ENCODE results near the gene SELENOP.
"Not testable (repeated sequence)": the region's sequence is repeated elsewhere in the genome, so short reads cannot be mapped to it uniquely, and the experiment has no call there.

SELENOP gene

GRCh38 chr5:42811591-42812446 lies at the start of gene SELENOP:
Gene SELENOP (minus strand): TSS chr5:42811892. CDS start chr5:42808353, 3,539 bp downstream.
- no peak for DNase-seq

DNA sequence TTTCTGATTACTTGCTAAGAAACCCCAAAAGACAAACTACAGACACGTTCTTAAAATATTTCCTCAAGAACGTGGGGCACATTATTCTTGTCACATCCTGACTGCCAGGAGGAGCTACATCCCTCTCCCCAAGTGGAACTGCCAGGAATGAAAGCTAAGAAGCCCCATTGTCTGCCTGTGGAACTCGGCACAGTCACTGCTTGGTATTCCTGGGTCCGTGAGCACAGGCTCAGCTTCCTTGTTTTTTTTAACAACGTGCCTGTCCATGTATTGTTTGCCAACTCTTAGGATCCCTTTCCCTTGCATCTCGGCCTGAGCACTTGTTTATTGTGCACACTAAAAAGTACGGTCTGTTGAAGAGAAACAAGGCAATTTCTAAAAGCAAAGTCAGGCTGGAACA lies 47.0 kb upstream of the SELENOP start:
- DNase-seq, result no peak

DNA sequence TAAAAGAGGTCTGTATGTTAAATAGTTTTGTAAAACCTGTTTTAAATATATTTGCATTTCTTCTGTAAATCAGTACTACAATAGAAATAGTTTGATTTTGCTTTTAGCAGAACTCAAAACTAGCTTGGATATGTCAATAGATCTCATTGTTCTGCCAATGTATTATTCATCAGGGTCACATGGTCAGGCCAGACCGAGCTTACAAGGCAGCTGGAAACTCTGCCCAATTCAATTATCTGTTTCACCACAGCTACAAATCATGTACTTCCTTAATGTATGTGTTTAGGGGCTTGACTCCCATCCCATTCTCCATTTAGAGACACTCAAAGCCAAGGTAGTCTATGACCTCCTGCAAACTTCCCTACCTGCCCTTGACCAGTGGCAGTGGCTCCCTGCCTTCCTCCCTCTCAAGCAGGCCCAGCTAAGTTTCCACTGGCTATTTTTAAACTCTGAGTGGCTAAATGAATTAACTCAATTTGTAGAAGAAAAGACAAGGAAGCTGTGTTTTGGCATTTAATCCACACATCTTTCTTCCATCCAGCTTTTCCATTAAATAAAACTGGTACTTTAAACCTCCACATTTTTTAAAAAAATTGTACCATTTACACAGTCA lies 46.4 kb upstream of the SELENOP start:
- DNase-seq, result no peak

GRCh38 chr5:42855811-42856210 lies 44.1 kb upstream of the SELENOP start:
- DNase-seq, result no peak

- DNase-seq, result no peak
Measured at GRCh38 chr5:42855386-42855785, 43.7 kb upstream of the SELENOP start.

DNA sequence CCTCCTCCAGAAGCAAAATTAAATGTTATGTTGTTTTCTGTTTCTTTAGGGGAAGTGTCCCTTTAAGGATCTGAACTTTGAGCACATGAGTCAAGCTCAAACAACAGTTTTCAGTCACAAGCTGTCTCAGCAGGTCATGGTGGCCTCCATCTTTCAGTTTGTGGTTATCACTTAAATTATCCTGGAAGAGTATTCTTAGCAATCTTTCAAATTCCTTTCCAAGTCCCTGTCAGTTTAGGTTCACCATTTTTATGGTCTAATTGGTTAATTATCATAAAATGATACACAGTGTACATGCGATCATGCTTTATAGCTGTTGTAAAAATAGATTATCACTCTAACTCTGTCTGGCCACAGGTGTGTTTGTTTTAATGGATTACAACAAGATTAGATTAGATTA lies 43.1 kb upstream of the SELENOP start:
- DNase-seq, result no peak

DNA sequence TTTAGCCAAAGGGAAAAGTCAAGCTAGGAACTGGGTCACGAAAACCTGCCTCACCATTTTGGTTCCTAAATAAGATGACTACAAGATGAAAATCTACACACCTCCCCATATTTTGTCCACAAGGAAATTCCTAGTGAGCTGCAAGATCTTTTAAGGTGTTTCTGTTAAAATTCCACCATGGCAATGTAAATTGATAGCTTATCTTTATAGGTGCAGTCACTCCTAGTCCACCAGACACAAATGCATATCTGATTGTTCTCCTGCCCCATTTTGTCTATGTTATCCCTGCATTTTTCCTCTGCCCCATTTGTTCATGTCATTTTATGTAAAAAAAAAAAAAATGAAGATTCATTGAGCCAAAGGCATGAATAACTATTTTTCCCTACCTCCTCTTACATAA lies 41.1 kb upstream of the SELENOP start:
- no peak for DNase-seq

GRCh38 chr5:42851481-42851880 lies 39.8 kb upstream of the SELENOP start:
- DNase-seq, result no peak

DNA sequence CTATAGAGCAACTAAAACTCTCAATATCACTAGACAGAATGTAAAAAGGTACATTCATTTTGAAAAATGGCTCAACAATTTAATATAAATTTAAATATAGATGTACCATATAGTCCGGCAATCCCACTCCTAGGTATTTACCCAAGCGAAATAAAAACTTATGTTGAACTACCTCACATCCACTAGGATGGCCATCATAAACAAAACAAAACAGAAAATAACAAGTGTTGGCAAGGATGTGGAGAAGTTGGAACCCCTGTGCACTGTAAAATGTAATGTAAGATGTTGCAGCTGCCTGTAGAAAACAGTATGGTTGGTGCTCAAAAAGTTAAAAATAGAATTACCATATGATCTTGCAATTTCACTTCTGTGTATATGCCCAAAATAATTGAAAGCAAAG lies 36.9 kb upstream of the SELENOP start:
- DNase-seq, result no peak

DNA sequence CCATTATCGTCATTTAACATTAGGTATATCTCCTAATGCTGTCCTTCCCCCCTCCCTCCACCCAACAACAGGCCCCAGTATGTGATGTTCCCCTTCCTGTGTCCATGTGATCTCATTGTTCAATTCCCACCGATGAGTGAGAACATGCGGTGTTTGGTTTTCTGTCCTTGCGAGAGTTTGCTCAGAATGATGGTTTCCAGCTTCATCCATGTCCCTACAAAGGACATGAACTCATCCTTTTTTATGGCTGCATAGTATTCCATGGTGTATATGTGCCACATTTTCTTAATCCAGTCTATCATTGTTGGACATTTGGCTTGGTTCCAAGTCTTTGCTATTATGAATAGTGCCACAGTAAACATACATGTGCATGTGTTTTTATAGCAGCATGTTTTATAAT lies 32.7 kb upstream of the SELENOP start:
- not testable (repeated sequence) for DNase-seq

DNA sequence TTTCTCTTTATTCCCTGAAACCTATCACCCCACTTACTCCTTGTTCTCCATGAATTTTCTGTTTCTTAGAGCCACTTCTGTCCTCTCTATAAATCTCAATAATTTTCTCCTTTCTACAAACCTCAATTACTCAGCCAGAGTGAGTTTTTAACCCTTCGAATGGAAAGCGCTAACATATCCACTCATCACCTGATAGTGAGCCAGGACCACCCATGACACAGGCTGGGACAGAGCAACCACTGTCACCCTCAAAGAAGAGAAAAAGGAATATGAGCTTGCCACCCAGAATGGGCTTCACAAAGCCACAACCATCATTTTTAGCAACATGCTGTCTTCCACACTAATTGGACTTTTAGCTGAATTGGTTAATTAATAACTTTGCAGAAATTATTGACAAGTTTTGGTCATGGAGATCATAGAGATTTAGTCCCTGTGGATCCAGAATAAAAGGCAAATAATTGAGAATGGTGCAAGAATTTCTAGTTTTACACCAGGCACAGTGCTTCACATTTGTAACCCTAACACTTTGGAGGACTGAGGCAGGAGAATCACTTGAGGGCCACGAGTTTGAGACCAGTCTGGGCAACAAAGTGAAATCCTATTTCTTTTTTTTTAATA lies 32.1 kb upstream of the SELENOP start:
- no peak for DNase-seq

- no peak for DNase-seq
Measured at GRCh38 chr5:42842921-42843641, 31.4 kb upstream of the SELENOP start.

DNA sequence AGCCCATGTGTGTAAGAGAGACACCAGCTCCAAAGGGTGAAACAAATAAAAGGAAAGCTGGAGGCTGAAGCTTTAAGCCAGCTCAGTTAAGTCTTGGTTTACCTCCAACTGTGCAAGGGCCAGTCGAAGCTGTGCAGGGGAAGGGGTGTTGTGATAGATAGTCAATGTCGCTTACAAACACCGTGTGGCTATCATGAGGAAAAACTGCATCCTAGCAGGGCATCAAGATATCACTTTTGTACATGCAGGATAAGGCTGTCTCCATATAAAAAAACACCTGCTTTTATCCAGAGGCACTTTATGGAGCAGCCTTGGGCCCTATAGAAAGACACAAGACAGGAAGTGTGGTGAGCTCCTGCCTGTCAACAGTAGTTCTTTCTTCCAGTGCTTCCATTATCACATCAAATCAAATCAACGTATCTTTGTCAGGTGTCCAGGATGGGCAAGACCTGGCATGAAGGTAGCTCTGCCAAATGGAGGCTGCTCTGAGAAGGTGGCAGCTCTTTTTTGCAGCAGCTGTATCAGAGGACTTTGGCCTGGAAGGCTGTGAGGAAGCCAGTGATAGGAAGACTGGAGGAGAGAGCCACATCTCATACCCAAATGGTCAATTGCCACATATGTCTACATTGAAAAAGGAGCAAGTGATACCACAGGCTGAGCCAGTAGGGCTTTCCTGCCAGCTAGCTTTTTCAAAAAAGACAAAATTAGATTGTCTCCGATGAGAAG lies 29.3 kb upstream of the SELENOP start:
- no peak for DNase-seq

DNA sequence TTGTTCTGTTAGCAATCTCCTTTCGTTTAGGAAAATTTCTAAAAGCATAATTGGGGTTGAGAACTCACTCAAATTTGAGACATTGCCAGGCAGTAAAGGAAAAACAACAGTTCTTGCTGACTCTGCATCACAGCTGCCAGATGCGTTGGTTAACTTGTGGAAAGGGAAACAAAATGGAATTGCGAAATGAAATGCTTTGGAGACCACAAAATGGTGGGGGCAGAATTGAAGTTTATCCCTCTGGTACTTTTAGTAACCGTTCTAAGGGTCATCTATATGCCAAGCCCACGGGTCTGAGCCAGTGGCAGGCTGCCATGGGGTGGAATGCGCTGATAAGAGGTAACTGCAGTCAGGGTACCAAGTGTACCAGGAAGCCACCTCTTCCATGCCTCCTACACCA lies 28.6 kb upstream of the SELENOP start:
- DNase-seq, result no peak

- no peak for DNase-seq
Measured at GRCh38 chr5:42839196-42839595, 27.5 kb upstream of the SELENOP start.

- DNase-seq, result no peak
Measured at GRCh38 chr5:42837601-42838000, 25.9 kb upstream of the SELENOP start.

- DNase-seq, result no peak
Measured at GRCh38 chr5:42836070-42836769, 24.5 kb upstream of the SELENOP start.

GRCh38 chr5:42832060-42832459 lies 20.4 kb upstream of the SELENOP start:
- no peak for DNase-seq

- no peak for DNase-seq
Measured at GRCh38 chr5:42830924-42831323, 19.2 kb upstream of the SELENOP start.

DNA sequence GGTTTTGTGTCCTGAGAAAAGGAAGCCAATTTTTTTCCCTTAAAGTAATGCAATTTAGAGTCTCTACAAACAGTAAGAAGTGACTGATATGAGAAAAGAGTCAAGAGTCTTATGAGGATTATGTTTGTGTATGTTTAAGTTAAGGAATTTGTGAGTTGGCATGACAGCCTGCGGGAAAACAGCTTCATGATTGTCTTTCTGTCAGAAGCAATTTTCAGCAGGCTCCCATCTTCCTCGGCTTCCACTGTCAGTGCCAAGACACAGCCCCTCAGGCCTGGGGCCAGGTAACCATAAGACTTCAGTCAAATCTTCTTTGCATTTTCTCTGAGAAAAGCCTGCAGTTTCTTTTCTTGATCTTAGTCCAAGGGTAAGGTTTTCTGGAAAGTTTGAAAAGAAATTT lies 17.0 kb upstream of the SELENOP start:
- no peak for DNase-seq

DNA sequence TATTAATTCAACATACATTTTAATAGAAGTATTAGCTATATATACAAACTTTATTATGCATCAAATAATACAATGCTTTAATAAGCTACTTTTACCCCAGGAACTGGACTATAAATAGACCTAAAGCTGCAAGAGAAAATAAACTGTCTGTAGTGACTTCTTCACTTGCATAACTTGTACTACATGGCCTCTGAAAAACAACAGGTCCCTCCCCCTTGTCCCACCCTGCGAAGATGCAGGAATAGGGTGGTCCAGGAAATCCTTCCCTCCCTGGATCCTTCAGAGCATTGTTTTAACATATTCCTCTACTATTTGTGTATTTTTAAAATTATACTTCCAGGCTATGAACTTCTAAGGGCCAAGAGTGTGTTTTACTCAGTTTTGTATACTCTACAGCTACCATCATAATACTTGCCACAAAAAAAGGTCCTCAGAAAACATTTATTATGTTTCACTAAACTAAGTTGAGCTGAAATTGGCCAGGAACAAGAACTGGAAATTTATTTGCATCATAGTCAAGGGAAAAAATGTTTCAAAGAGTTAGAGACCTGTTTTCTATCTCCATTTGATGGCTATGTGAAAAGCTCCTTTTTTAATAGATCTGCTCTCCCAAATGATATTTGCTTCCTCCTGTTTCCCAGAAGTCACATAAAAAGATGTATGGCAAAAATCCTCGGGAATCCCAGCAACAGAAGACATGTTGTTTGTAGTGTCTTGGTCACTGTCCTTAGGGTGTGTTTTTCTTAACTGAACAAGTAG lies 15.2 kb upstream of the SELENOP start:
- DNase-seq, result no peak

Measured in stimulated activated CD4-positive, alpha-beta T cell treated with anti-CD3 and anti-CD28 coated beads, Interleukin-15, amount 100 ng/mL, for 24 hours (primary cell).